ENCODE measurements around the gene GPR21. TPM values are rescaled to one million over a fixed set of nuclear protein-coding genes. Genes with fewer than 3 reads are reported as not detected.

GPR21 gene
- total RNA-seq, 4 donors from 2014 or later, result 4.0 to 11.8 (median 5.7) TPM

GRCh38 chr9:123031963-123032362, 1.5 kb upstream of the GPR21 start:
- Histone ChIP-seq H3K27me3 (no peaks in the 10 kb centered on the region), H3K36me3 (peaks cover 0 to 5% of the 10 kb centered on the region in 2 donors), H3K27ac (peak overlapping the region; percentile 78 to 88 (median 83)), H3K4me1 (peaks cover 49 to 60% of the 10 kb centered on the region in 2 donors), H3K9me3 (no peaks in the 10 kb centered on the region), H3K4me3 (replicated peaks in 1 of 3) (no peak overlapping the region)
- WGBS, 2 donors, result 88 to 90% methylated on average over 1 of the region's 1 CpG
- no peak for DNase-seq
- intact Hi-C loops (cut with DNase I), result no loop called here
- TF ChIP-seq POLR2A (IDR thresholded peaks at IDR 0.05) (no peak), CTCF (IDR thresholded peaks at IDR 0.05) (no peak)

- Histone ChIP-seq H3K9me3 (no peaks in the 10 kb centered on the region), H3K4me1 (peaks cover 39 to 63% of the 10 kb centered on the region in 2 donors), H3K27me3 (no peaks in the 10 kb centered on the region), H3K27ac (peak overlapping the region; percentile 22 to 83 (median 44)), H3K4me3 (replicated peaks in 1 of 3) (peak overlapping the region in 1 of 3 donors; percentile 5), H3K36me3 (peaks cover 0 to 5% of the 10 kb centered on the region in 2 donors)
- 73 to 80% methylated on average over 8 of the region's 8 CpGs for WGBS, 2 donors
- no peak for DNase-seq
- intact Hi-C loops (cut with DNase I), result no loop called here
- TF ChIP-seq CTCF (IDR thresholded peaks at IDR 0.05), result no peak
- no peak for TF ChIP-seq POLR2A (IDR thresholded peaks at IDR 0.05)
Measured at GRCh38 chr9:123033864-123034601, 566 bp downstream of the GPR21 start.

- H3K27me3 ChIP-seq, result no peaks in the 10 kb centered on the region
- no peak overlapping the region for H3K4me3 ChIP-seq (replicated peaks in 1 of 3)
- no peaks in the 10 kb centered on the region for H3K9me3 ChIP-seq
- H3K27ac ChIP-seq, result peak overlapping the region in 2 of 3 donors; percentile 44 to 83
- H3K4me1 ChIP-seq, result peaks cover 43 to 73% of the 10 kb centered on the region in 2 donors
- no peak for DNase-seq
- 83 to 93% methylated on average over 13 of the region's 13 CpGs for WGBS, 2 donors
- TF ChIP-seq POLR2A (IDR thresholded peaks at IDR 0.05) (no peak), CTCF (IDR thresholded peaks at IDR 0.05) (no peak)
- peaks cover 0 to 5% of the 10 kb centered on the region in 2 donors for H3K36me3 ChIP-seq
- intact Hi-C loops (cut with DNase I), result no loop called here
Measured at GRCh38 chr9:123034881-123035510, 1.5 kb downstream of the GPR21 start.

GRCh38 chr9:123035791-123036190, 2.3 kb downstream of the GPR21 start:
- Histone ChIP-seq H3K27ac (peak overlapping the region; percentile 18 to 76 (median 42)), H3K4me3 (replicated peaks in 1 of 3) (no peak overlapping the region)
- intact Hi-C loops (cut with DNase I), result no loop called here

More at GRCh38 chr9:123035791-123036190, 2.3 kb downstream of the GPR21 start:
- H3K36me3 ChIP-seq, result peaks cover 0 to 5% of the 10 kb centered on the region in 2 donors
- no peaks in the 10 kb centered on the region for H3K27me3 ChIP-seq
- TF ChIP-seq POLR2A (IDR thresholded peaks at IDR 0.05) (no peak), CTCF (IDR thresholded peaks at IDR 0.05) (no peak)
- 74 to 85% methylated on average over 2 of the region's 2 CpGs for WGBS, 2 donors
- H3K4me1 ChIP-seq, result peaks cover 44 to 70% of the 10 kb centered on the region in 2 donors
- DNase-seq, result no peak
- no peaks in the 10 kb centered on the region for H3K9me3 ChIP-seq
